ENCODE data around the gene AFDN.

AFDN gene

GRCh38 chr6:167835260-167835659 is 8.5 kb downstream of the AFDN start:
- no peak for DNase-seq (ENCODE audit: low read depth)
- no peak overlapping the region for H3K4me3 ChIP-seq (ENCODE audit: control insufficient read depth, low read depth, low read length)
- TF ChIP-seq, protein P1, sequence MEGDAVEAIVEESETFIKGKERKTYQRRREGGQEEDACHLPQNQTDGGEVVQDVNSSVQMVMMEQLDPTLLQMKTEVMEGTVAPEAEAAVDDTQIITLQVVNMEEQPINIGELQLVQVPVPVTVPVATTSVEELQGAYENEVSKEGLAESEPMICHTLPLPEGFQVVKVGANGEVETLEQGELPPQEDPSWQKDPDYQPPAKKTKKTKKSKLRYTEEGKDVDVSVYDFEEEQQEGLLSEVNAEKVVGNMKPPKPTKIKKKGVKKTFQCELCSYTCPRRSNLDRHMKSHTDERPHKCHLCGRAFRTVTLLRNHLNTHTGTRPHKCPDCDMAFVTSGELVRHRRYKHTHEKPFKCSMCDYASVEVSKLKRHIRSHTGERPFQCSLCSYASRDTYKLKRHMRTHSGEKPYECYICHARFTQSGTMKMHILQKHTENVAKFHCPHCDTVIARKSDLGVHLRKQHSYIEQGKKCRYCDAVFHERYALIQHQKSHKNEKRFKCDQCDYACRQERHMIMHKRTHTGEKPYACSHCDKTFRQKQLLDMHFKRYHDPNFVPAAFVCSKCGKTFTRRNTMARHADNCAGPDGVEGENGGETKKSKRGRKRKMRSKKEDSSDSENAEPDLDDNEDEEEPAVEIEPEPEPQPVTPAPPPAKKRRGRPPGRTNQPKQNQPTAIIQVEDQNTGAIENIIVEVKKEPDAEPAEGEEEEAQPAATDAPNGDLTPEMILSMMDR (IDR thresholded peaks at IDR 0.05; ENCODE audit: control insufficient read depth, insufficient read depth, low read depth, low read length, missing control alignments) = no peak

GRCh38 chr6:167836721-167837120 is 10.0 kb downstream of the AFDN start:
- TF ChIP-seq, protein P1 (IDR thresholded peaks at IDR 0.05; ENCODE audit: control insufficient read depth, insufficient read depth, low read depth, low read length, missing control alignments) = no peak
- no peak overlapping the region for H3K4me3 ChIP-seq (ENCODE audit: control insufficient read depth, low read depth, low read length)
- no peak for DNase-seq (ENCODE audit: low read depth)

DNA sequence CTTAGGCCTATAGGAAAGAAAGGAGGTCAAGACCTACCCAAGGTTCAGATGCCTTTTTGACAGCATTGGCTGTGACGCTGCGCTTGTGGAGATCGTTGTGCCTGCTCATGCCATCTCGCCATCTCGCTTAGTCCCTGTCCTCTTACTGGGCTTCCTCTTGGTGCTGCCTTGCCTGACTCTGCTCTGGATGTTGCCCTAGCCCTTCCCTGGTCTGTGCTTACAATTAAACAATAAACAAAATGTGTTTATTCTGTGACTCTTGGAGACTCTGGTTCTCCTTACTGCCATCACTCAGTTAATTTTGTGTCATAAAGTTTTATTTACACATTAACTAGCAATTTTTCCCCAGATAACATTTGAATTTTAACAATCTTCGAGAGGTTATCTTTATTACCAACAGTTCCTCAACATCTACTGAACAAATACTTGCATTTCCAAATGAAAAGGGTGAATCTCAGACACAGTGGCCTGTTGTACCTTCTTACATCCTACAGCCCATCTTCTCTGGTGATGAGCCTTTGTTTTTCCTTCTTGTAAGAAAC is 11.6 kb downstream of the AFDN start:
- TF ChIP-seq, protein P1 (IDR thresholded peaks at IDR 0.05; ENCODE audit: control insufficient read depth, insufficient read depth, low read depth, low read length, missing control alignments) = no peak
- DNase-seq (ENCODE audit: low read depth) = no peak
- H3K4me3 ChIP-seq (ENCODE audit: control insufficient read depth, low read depth, low read length) = no peak overlapping the region

DNA sequence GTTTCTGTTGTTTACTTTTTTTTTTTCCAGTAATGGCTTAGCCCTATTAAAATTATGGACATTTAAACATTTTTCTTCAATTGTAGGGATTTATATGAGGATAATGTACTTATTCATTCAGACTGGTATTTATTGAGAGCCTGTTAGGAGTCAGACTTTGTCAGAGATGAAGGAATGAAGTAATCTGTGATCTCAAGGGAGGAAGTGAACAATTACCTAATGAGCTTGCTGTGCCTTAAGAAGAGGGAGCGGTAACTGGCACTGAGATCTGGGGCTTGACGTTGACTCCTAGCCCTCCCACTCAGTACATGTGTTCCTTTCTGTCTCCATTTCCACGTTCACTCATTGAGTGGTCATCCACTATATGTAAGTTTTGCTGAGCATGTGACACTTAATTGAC is 12.6 kb downstream of the AFDN start:
- TF ChIP-seq, protein P1 (IDR thresholded peaks at IDR 0.05; ENCODE audit: control insufficient read depth, insufficient read depth, low read depth, low read length, missing control alignments) = no peak
- DNase-seq (ENCODE audit: low read depth) = no peak
- no peak overlapping the region for H3K4me3 ChIP-seq (ENCODE audit: control insufficient read depth, low read depth, low read length)

- no peak overlapping the region for H3K4me3 ChIP-seq (ENCODE audit: control insufficient read depth, low read depth, low read length)
- TF ChIP-seq, protein P1 (IDR thresholded peaks at IDR 0.05; ENCODE audit: control insufficient read depth, insufficient read depth, low read depth, low read length, missing control alignments) = no peak
- DNase-seq (ENCODE audit: low read depth) = no peak
Measured at GRCh38 chr6:167839755-167840154, 13.0 kb downstream of the AFDN start.

- DNase-seq (ENCODE audit: low read depth) = no peak
- TF ChIP-seq, protein P1 (IDR thresholded peaks at IDR 0.05; ENCODE audit: control insufficient read depth, insufficient read depth, low read depth, low read length, missing control alignments) = no peak
- H3K4me3 ChIP-seq (ENCODE audit: control insufficient read depth, low read depth, low read length) = no peak overlapping the region
Measured at GRCh38 chr6:167840160-167840525, 13.4 kb downstream of the AFDN start.

Data from AG09309 (cell line).